ENCODE measurements around the gene TYMP. TPM values are rescaled to one million over a fixed set of nuclear protein-coding genes. Genes with fewer than 3 reads are reported as not detected.
"Not testable (repeated sequence)": the region's sequence is repeated elsewhere in the genome, so short reads cannot be mapped to it uniquely, and the experiment has no call there.

Gene TYMP
- total and polyA plus RNA-seq, 2 experiments from 2014 or later: 7.8 to 10.0 TPM

DNA sequence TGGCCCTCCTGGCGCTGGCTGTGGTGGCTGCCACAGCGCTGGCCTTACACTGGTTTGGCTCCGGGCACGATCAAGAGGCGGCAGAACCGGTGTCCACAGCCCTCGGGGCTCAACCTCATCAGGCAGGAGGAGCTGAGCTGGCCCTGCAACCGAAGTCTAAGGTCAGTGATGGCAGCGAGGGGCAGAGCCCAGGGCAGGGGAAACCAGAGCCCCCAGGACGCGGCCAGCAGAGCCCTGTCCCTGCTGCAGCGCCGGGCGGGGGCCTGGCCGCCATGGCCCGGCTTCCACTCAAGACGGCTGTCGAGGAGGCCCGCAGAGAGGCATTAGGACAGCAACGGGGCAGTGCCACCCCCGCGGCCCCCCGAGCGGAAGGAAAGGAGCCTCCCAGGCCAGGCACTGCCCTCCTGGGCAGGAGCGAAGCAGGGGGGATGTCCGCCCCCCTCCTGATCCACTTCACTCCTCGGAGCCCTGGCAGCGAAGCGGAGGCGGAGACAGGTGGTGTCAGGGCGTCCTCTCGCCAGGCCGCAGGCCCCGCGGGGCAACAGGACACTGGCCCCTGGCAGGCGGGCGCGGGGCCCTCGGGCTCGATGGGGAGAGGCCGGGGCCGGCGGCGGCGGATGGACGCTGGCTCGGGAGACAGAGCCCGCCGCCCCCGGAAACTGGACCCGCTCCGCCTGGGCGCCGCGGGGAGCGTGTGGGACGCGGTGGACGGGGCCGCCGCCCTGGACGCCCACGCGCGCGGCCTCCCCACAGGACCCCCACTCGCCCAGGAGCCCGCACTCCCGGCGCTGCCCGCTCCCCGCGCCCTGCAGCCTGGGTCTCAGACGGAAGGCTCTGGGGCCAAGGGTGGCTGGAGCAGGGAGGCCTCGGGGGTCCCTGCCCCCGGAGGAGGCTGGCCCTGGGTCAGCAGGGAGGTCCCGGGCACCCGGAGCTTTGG lies 16.8 kb upstream of the TYMP start:
- TF ChIP-seq, protein P1, sequence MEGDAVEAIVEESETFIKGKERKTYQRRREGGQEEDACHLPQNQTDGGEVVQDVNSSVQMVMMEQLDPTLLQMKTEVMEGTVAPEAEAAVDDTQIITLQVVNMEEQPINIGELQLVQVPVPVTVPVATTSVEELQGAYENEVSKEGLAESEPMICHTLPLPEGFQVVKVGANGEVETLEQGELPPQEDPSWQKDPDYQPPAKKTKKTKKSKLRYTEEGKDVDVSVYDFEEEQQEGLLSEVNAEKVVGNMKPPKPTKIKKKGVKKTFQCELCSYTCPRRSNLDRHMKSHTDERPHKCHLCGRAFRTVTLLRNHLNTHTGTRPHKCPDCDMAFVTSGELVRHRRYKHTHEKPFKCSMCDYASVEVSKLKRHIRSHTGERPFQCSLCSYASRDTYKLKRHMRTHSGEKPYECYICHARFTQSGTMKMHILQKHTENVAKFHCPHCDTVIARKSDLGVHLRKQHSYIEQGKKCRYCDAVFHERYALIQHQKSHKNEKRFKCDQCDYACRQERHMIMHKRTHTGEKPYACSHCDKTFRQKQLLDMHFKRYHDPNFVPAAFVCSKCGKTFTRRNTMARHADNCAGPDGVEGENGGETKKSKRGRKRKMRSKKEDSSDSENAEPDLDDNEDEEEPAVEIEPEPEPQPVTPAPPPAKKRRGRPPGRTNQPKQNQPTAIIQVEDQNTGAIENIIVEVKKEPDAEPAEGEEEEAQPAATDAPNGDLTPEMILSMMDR (IDR thresholded peaks at IDR 0.05; ENCODE audit: low read depth, low read length): no peak
- no peak for DNase-seq (ENCODE audit: low read depth in 1 of 2, low spot score in 1 of 2)
- Histone ChIP-seq H3K4me3 (no peak overlapping the region), H3K4me1 (ENCODE audit: low read depth) (peaks cover 6% of the 10 kb centered on the region), H3K27me3 (peaks cover 7% of the 10 kb centered on the region), H3K27ac (no peak overlapping the region), H3K36me3 (no peaks in the 10 kb centered on the region), H3K9me3 (ENCODE audit: low read depth) (no peaks in the 10 kb centered on the region)

DNA sequence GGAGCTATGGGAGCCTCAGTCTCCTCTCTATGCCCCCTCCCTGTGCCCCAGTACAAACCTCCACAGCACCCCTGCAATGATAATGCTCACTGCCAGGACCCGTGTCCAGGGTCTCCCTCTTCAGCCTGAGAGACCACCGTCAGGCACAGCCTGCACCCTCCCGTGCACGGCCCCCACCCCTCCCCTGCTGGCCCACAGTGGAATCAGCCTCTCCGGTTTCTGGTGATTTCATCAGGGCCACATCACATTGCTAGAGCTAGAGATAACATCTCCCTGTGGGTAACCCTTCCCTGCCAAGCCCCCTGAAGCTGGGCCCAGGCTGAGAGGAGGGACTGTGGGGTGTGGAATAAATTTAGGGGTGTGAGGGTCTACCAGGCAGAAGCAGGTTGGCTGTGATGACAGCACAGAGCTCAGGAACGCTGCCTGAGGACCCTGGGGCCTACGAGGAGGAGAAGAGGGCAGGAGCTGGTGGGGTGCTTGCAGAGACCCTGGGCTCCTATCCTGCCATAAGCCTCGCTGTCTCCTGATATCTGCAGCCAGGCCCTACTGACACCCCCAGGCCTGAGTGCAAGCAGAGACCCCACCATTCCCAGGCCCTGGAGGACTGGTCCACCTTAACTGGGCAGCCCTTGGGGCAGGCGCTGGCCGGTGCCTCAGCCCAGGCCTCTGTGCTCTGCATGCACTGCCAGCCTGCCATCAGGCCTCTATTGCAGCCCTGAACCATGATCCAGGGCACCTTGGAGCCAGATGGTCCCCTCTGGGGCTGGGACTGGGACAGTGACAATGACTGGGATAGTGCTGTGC lies 15.9 kb upstream of the TYMP start, which contains the start of gene KLHDC7B:
Gene KLHDC7B (plus strand): TSS at position 378 of the 804 bp plus-strand sequence. CDS start 345 bp downstream, at position 723.
- peaks cover 7% of the 10 kb centered on the region for H3K27me3 ChIP-seq
- no peak within 1 kb of the TSS for H3K4me3 ChIP-seq
- H3K4me1 ChIP-seq (ENCODE audit: low read depth): peaks cover 6% of the 10 kb centered on the region
- no peak for DNase-seq (ENCODE audit: low read depth in 1 of 2, low spot score in 1 of 2)
- no peaks in the 10 kb centered on the region for H3K36me3 ChIP-seq
- no peaks in the 10 kb centered on the region for H3K9me3 ChIP-seq (ENCODE audit: low read depth)
- TF ChIP-seq, protein P1 (IDR thresholded peaks at IDR 0.05; ENCODE audit: low read depth, low read length): peak; percentile 17
- H3K27ac ChIP-seq: no peak within 1 kb of the TSS

DNA sequence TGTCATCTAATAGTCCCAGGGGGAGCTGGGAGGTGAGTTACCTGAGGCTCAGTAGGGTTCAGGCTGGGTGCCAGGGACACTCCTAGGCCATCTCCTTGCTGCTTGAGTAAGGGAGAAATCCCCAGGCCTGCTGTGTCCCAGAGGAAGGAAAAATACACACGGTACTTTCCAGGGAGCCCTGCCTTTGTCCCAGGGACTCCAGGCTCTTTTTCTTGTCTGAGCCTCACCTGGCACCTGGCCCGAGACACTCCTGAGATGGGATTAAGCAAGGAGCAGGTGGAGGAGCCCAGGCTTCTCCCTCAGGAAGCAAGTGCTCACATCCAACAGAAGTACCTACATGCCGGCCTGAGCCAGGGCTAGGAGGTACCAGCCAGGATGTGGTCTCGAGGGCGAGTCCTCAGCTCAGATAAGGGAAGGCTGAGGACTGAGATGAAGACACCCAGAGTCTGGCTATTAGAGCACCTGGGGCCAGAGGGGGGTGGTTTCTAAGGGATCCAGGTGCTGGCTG lies 15.0 kb upstream of the TYMP start:
- Histone ChIP-seq H3K27me3 (peaks cover 7% of the 10 kb centered on the region), H3K9me3 (ENCODE audit: low read depth) (no peaks in the 10 kb centered on the region), H3K27ac (no peak overlapping the region), H3K36me3 (no peaks in the 10 kb centered on the region), H3K4me1 (ENCODE audit: low read depth) (peaks cover 6% of the 10 kb centered on the region), H3K4me3 (no peak overlapping the region)
- no peak for DNase-seq (ENCODE audit: low read depth in 1 of 2, low spot score in 1 of 2)
- TF ChIP-seq, protein P1 (IDR thresholded peaks at IDR 0.05; ENCODE audit: low read depth, low read length): no peak

DNA sequence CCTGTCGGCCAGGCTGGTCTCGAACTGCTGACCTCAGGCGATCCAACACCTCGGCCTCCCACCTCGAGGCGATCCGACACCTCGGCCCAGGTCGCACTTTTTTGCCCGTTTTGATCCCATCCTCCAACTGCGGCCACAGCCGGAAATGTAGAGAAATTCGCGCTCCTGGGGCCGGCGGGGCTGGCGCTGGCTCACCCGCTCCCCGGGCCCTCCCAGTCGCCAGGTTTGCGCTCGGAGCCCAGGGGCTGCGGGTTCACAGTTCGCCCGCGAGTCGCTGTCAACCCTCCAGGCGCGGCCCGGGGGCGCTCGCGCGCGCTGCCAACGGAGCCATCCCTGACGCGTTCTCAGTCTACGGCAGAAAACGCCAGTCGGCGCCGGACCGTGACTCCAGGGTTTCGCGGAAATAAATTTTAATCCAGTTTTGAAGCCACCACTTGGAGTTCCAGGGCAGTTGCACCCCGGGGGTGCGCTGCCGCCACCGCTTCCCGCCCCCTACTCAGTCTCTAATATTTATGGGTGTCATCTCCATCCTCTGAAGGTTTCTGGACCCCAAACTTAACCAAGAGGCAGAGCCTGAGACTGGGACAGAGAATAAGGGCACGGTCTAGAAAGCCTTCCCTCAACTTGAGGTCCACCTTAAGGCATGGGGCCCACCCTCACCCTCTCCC lies 14.4 kb upstream of the TYMP start:
- Histone ChIP-seq H3K4me3 (no peak overlapping the region), H3K27ac (no peak overlapping the region), H3K27me3 (peaks cover 7% of the 10 kb centered on the region), H3K4me1 (ENCODE audit: low read depth) (peaks cover 9% of the 10 kb centered on the region), H3K36me3 (no peaks in the 10 kb centered on the region), H3K9me3 (ENCODE audit: low read depth) (no peaks in the 10 kb centered on the region)
- TF ChIP-seq, protein P1 (IDR thresholded peaks at IDR 0.05; ENCODE audit: low read depth, low read length): peak; percentile 68
- DNase-seq (ENCODE audit: low read depth in 1 of 2, low spot score in 1 of 2): peak; percentile 77 to 84

DNA sequence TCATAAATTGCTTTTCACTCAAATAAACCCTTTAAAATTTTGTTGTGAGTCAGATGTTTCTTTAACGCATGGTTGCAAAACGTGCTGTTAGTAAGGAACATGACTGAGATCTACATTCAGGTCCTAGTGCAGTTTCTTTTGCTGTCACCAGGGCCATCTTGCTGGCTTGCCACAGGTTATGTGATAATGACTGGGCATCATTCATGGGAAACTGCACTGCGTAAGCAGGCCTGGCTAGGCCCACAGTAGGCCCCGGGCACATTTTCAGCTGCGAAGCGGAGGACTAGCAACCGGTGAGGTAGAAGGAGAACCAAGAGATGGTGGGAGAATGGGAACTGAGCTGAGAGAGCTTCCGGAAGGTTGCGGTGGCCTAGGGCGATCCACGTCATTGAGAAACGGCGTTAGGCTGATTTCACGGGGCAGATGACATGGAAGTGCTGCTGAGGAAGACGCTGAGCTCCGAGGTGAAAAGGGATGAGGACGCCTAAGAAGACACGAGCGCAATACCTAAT lies 12.7 kb upstream of the TYMP start:
- Histone ChIP-seq H3K27me3 (peaks cover 7% of the 10 kb centered on the region), H3K27ac (no peak overlapping the region), H3K4me3 (no peak overlapping the region), H3K36me3 (no peaks in the 10 kb centered on the region), H3K4me1 (ENCODE audit: low read depth) (peaks cover 12% of the 10 kb centered on the region), H3K9me3 (ENCODE audit: low read depth) (no peaks in the 10 kb centered on the region)
- TF ChIP-seq, protein P1 (IDR thresholded peaks at IDR 0.05; ENCODE audit: low read depth, low read length): no peak
- DNase-seq (ENCODE audit: low read depth in 1 of 2, low spot score in 1 of 2): no peak

DNA sequence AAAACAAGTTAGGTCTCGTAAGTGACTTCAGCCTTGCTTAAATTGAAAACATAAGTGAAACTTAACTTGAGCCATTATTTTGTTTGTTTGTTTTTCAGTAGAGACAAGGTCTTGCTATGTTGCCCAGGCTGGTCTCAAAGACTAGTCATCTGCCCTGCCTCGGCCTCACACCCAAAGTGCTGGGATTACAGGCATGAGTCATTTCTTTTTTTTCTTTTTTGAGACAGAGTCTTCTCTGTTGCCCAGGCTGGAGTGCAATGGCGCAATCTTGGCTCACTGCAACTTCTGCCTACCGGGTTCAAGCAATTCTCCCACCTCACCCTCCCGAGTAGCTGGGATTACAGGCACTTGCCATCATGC lies 11.8 kb upstream of the TYMP start:
- H3K27ac ChIP-seq; H3K27me3 ChIP-seq; H3K4me3 ChIP-seq; H3K36me3 ChIP-seq; H3K9me3 ChIP-seq (ENCODE audit: low read depth): not testable (repeated sequence)
- H3K4me1 ChIP-seq (ENCODE audit: low read depth): peaks cover 12% of the 10 kb centered on the region
- DNase-seq (ENCODE audit: low read depth in 1 of 2, low spot score in 1 of 2): peak in 1 of 2 donors; percentile 85
